GM18861 (cell line): ENCODE results near the gene FBXO8.

ENCODE experiments used
- ATAC-seq: cut with Tn5 transposase; IDR thresholded peaks from one replicate; pipeline ENCODE4 v1.9.1; 2021; ENCODE audit not compliant: unreplicated experiment

The FBXO8 gene

DNA sequence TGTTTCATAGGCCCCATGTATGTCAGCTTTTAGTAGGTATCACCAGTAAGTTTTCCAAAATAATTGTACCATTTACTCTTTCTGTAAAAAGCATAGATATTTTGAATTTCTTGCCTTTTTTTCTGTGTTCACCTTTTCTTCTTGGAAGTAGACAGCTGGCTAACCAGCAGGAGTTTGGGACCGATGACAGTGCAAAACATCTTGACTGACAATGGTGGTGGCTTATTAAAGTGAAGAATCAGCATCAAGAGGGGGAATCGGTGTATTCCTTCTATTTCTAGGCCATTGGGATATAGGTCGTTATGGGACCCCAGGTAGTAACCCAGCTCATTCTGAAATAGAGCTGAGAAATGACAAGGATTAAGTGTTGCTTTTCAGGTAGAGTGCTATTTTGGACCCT lies 3.4 kb upstream of the FBXO8 start:
- no peak for ATAC-seq

DNA sequence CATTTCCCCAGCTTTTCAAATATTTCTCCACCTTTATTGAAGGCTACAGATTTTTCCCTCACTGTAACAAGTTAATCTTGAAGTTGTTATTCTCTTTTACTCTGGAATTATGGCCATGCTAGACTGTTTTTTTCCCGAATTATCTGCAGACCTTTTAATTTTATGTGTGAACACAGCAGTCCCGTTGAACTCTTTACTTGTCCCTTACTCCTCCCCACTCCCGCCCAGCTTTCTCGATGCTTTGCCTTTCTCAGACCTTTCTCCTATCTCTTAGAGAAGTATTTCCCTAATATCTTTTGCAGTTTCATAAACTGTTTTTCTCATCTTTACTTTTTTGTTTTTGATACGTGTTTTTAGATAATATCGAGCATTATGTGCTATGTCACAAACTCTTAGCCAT lies 1.0 kb upstream of the FBXO8 start:
- no peak for ATAC-seq

GRCh38 chr4:174282836-174283506 lies 496 bp downstream of the FBXO8 start:
- ATAC-seq, result peak; percentile 99

GRCh38 chr4:174281901-174282300 lies 1.6 kb downstream of the FBXO8 start:
- no peak for ATAC-seq

DNA sequence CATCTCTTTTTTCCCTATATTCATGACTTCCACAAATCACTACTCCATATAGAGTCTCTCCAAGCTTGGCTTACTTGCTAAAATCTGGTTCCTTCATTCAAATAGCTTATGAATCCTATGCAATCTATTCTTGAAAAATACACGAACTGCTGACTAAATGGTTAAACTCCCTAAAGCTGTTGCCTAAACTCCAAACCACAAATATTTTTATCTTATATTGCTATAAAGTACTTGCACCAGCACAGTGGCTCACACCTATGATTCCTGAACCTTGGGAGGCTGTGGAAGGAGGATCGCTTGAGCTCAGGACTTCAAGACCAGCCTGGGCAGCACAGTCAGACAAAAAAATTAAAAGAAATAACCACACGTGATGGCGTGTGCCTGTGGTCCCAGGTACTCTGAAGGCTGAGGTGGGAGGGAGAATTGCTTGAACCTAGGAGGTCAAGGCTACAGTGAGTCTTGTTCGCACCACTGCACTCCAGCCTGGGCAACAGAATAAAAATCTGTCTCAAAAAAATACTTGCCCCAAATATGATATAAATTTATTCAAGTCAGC lies 2.2 kb downstream of the FBXO8 start:
- ATAC-seq, result no peak

- ATAC-seq, result no peak
Measured at GRCh38 chr4:174279433-174280155, 3.9 kb downstream of the FBXO8 start.

GRCh38 chr4:174278467-174278866 lies 5.0 kb downstream of the FBXO8 start:
- ATAC-seq, result no peak

GRCh38 chr4:174277433-174277832 lies 6.0 kb downstream of the FBXO8 start:
- ATAC-seq, result no peak

- no peak for ATAC-seq
Measured at GRCh38 chr4:174275101-174275500, 8.4 kb downstream of the FBXO8 start.

DNA sequence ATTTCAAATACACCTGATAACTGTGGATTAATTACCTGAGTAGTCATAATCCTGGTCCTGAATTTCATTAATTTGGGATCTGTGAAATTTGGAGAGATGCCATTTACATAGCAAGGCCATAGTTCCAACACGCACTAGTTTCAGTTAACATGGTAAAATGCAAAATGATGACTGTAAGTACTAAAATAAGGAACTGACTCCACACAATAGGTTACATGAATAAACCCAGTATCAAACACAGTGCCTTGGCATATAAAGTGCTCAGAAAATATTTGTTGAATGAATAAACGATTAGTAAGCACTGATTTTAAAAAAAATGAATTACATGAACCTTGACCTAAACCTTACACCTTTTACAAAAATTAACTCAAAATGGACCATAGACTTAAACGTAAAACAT lies 9.0 kb downstream of the FBXO8 start:
- no peak for ATAC-seq

DNA sequence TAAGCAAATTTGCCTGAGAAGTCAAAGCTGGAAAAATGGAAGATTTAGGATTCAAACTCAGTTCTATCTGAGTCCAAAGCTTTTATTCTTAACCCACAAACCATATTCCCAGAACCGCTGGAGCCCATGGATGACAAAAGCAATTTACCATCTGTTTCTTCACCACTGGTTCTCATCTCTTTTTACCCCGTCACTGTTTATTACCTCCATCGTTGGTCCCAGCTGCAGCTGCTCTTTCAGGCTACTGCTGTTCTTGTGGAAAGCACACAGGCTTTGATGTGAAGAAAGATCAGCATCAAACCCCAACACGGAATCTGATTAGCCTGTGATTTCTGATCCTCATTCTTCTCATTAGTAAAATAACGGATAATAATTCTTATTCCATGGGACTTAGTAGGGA lies 9.5 kb downstream of the FBXO8 start:
- no peak for ATAC-seq

DNA sequence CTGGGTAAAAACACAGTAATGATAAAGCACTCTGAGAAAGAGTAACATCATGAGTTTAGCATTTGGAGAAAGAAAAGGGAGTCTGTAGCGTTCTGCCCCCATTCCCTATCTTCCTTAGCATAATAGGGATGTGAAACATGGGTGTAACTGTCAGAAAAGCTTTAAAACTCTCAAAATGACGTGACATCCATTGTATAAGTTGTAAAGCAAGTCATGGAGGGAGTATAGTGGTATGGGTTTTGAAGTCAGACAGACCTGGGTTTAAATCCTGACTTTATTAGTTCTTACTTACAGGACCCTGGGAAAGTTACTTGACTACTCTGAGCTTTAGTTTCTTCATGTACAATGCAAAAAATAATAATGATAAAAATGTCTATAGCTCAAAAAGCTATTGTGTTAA lies 17.1 kb downstream of the FBXO8 start:
- ATAC-seq, result no peak

- ATAC-seq, result no peak
Measured at GRCh38 chr4:174265916-174266315, 17.6 kb downstream of the FBXO8 start.

DNA sequence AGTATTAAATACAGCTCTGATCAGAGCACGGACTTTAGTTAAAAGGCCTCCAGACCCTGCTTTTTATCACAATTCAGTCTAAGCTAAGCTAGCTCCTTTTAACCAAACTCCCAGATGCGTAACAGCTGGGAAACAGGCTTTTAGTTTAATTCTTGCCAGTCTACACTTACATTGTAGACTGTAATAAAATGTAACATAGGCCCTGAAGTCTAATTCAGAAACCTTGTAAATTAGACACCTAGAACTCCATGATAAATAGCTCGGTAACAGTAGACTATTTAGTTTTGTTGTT lies 20.1 kb downstream of the FBXO8 start:
- ATAC-seq, result no peak

DNA sequence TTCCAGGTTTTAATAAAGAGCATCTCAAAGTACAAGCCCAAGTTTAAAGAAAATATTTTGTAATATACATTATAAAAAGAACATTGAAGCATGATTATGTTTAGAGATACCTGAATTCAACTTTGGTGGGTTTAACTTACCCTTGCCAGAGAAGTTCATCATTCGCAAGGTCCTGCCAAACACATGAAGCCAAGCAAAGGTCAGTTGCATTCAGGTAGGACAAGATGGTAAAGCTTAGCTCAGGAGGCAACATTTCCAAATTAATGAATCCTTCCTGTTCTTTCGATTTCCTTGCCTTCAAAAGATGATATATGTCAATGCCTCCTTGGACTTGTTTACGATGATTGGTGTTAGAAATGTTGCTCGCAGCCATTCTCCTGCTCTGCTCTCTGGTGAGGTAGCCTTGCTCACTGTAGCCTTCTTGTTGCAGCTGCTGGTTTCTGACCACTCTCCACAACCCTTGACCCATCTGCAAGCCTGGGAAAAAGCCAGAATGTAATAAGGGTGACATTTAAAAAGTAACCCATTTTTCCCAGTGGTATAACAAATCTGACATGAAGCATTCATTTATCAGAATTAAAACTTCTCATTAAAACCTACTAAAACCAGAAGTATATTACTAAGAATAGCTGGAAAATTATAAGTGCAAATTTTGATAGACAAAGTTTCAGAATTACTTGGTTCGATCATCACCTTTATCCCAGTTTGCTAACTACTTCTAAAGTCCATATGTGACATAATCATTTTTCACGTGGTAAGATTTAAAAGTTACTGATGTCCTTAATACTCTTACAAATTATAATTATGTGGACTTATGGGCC lies 20.6 kb downstream of the FBXO8 start:
- ATAC-seq, result no peak

GRCh38 chr4:174261432-174261831 lies 22.0 kb downstream of the FBXO8 start:
- ATAC-seq, result peak; percentile 49

- ATAC-seq, result peak; percentile 86
Measured at GRCh38 chr4:174260099-174260498, 23.4 kb downstream of the FBXO8 start.

DNA sequence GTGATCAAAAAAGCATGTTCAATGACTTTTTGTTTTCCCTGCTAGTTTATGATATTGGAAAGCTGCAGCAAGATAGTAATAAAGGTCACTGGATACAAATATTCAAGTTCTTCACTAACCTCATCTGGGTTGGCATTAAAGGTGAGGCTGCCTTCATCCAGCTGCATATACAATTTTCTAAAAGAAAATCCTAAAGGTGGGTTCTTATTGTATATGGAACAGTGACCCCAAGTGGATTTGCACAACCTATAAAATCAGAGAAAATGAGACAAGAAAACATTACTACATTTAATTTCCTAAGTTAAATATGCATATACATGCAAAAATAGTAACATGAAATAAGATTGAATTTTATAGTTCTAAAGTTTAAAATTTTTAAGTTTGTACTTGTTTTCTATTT lies 23.9 kb downstream of the FBXO8 start:
- ATAC-seq, result no peak

- no peak for ATAC-seq
Measured at GRCh38 chr4:174256277-174256713, 27.2 kb downstream of the FBXO8 start.

GRCh38 chr4:174255786-174256185 lies 27.7 kb downstream of the FBXO8 start:
- ATAC-seq, result no peak

DNA sequence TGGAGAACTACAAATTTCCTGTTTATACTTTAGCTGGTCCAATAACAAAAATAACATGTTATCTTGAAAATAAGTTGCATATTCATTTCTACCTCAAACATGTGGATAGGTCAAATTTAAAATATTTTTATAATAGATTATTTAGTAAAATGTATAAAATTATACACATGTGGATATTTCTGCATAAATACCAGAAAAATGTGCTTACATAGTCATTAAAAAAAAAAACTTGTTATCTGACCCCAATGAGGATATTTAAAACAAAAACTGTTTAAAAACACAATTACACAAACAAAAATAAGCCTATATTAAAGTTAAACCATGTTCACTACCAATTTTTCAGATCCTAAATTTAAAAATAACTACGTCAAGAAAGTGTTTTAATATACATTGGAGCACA lies 28.1 kb downstream of the FBXO8 start:
- ATAC-seq, result no peak

DNA sequence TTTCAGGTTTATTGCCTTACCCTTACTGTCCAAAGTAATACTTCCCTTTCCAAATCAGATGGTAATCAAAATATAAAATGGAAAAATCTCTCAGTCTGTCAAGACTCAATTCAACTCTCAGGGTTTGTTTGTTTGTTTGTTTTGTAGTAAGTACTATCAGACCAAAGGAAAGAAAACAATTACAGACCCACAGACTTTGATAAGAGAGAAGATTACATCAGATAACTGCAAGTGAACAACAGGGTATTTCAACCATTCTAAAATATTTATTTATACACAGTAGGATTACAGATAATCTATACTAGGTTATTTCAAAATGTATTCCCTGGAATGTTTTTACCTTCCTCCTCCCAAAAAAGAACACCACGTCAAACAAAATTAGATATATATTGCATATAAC lies 28.9 kb downstream of the FBXO8 start:
- ATAC-seq, result no peak
